Measurements from ENCODE around the gene C18orf63. TPM values are rescaled to one million over a fixed set of nuclear protein-coding genes. Genes with fewer than 3 reads are reported as not detected.

The C18orf63 gene
- total RNA-seq, 6 donors from 2014 or later, result under 0.01 to 1.6 (median 0.22) TPM

GRCh38 chr18:74277296-74277695, 38.3 kb upstream of the C18orf63 start:
- no peaks in the 10 kb centered on the region for H3K27me3 ChIP-seq
- no peaks in the 10 kb centered on the region for H3K36me3 ChIP-seq
- no peaks in the 10 kb centered on the region for H3K9me3 ChIP-seq
- 54 to 81% methylated on average over 2 of the region's 2 CpGs for WGBS, 2 donors
- H3K4me1 ChIP-seq, result peaks cover 68 to 88% (median 84%) of the 10 kb centered on the region in 4 donors
- DNase-seq, result no peak
- H3K4me3 ChIP-seq, result no peak overlapping the region
- no peak for TF ChIP-seq EP300 (IDR thresholded peaks at IDR 0.05)
- no peak for TF ChIP-seq POLR2AphosphoS5 (IDR thresholded peaks at IDR 0.05)
- TF ChIP-seq CTCF (IDR thresholded peaks at IDR 0.05), result no peak
- TF ChIP-seq POLR2A (IDR thresholded peaks at IDR 0.05), result no peak
- ATAC-seq (ENCODE audit: low FRiP score in 2 of 2), result no peak
- peak overlapping the region in 3 of 4 donors; percentile 36 to 66 (median 41) for H3K27ac ChIP-seq

- no peaks in the 10 kb centered on the region for H3K9me3 ChIP-seq
- ATAC-seq (ENCODE audit: low FRiP score in 2 of 2), result no peak
- no peak for TF ChIP-seq EP300 (IDR thresholded peaks at IDR 0.05)
- TF ChIP-seq CTCF (IDR thresholded peaks at IDR 0.05), result no peak
- TF ChIP-seq POLR2A (IDR thresholded peaks at IDR 0.05), result no peak
- TF ChIP-seq POLR2AphosphoS5 (IDR thresholded peaks at IDR 0.05), result no peak
- H3K4me3 ChIP-seq, result no peak overlapping the region
- WGBS, 2 donors, result 63 to 81% methylated on average over 7 of the region's 7 CpGs
- H3K27me3 ChIP-seq, result no peaks in the 10 kb centered on the region
- peak overlapping the region in 3 of 4 donors; percentile 36 to 66 (median 41) for H3K27ac ChIP-seq
- no peak for DNase-seq
- no peaks in the 10 kb centered on the region for H3K36me3 ChIP-seq
- peaks cover 74 to 89% (median 85%) of the 10 kb centered on the region in 4 donors for H3K4me1 ChIP-seq
Observed at GRCh38 chr18:74278058-74278457, 37.6 kb upstream of the C18orf63 start.

- H3K9me3 ChIP-seq, result no peaks in the 10 kb centered on the region
- peaks cover 73 to 89% (median 85%) of the 10 kb centered on the region in 4 donors for H3K4me1 ChIP-seq
- no peaks in the 10 kb centered on the region for H3K27me3 ChIP-seq
- ATAC-seq (ENCODE audit: low FRiP score in 2 of 2) (no peak), DNase-seq (no peak)
- peak overlapping the region in 3 of 4 donors; percentile 36 to 66 (median 44) for H3K27ac ChIP-seq
- 89 to 95% methylated on average over 7 of the region's 7 CpGs for WGBS, 2 donors
- no peak for TF ChIP-seq POLR2A (IDR thresholded peaks at IDR 0.05)
- TF ChIP-seq POLR2AphosphoS5 (IDR thresholded peaks at IDR 0.05), result no peak
- TF ChIP-seq CTCF (IDR thresholded peaks at IDR 0.05), result no peak
- TF ChIP-seq EP300 (IDR thresholded peaks at IDR 0.05), result no peak
- no peaks in the 10 kb centered on the region for H3K36me3 ChIP-seq
- no peak overlapping the region for H3K4me3 ChIP-seq
Observed at GRCh38 chr18:74278983-74279382, 36.7 kb upstream of the C18orf63 start.

- ATAC-seq (ENCODE audit: low FRiP score in 2 of 2) (peak in 1 of 2 donors; percentile 2), DNase-seq (no peak)
- Histone ChIP-seq H3K36me3 (peaks cover 0 to 4% (median 0%) of the 10 kb centered on the region in 4 donors), H3K27me3 (no peaks in the 10 kb centered on the region), H3K9me3 (no peaks in the 10 kb centered on the region), H3K4me1 (peaks cover 72 to 91% (median 83%) of the 10 kb centered on the region in 4 donors), H3K4me3 (no peak overlapping the region), H3K27ac (peak overlapping the region; percentile 68 to 96 (median 88))
- TF ChIP-seq CTCF (IDR thresholded peaks at IDR 0.05), result no peak
- no peak for TF ChIP-seq POLR2A (IDR thresholded peaks at IDR 0.05)
- no peak for TF ChIP-seq POLR2AphosphoS5 (IDR thresholded peaks at IDR 0.05)
- TF ChIP-seq EP300 (IDR thresholded peaks at IDR 0.05), result no peak
- 42 to 56% methylated on average over 4 of the region's 4 CpGs for WGBS, 2 donors
Observed at GRCh38 chr18:74281011-74281979, 34.3 kb upstream of the C18orf63 start.

Data from upper lobe of left lung (tissue), 6 donors.